Neural cell (in vitro differentiated cells): ENCODE measurements around the gene GATA6. TPM values are rescaled to one million over a fixed set of nuclear protein-coding genes. Genes with fewer than 3 reads are reported as not detected.

Experiments used
- H2AFZ ChIP-seq: fragments of 200-600, 300-800 bp; sonication (generic), shearing (Covaris generic); 2 replicates; pipeline ENCODE4 v1.6.0; 2014; ENCODE audit warnings: low read depth, mild to moderate bottlenecking, antibody characterized with exemption, low read length, moderate library complexity
- H3F3A ChIP-seq: fragments of 200-600 bp; shearing (Covaris generic); 2 replicates; pipeline ENCODE4 v1.6.1; 2016; ENCODE audit warnings: mild to moderate bottlenecking, moderate library complexity, mixed read lengths, antibody characterized with exemption, low read length; ENCODE audit not compliant: insufficient read depth, poor library complexity, severe bottlenecking
- H3K27ac ChIP-seq: fragments of 200-600, 300-800 bp; sonication (generic), shearing (Covaris generic); 2 replicates; pipeline ENCODE4 v1.5.1; 2014; ENCODE audit warnings: mild to moderate bottlenecking, low read length, moderate library complexity
- H3K27me3 ChIP-seq: fragments of 300-800, 200-600 bp; sonication (generic), shearing (Covaris generic); 2 replicates; pipeline ENCODE4 v1.6.0; 2014; ENCODE audit warnings: mild to moderate bottlenecking, low read depth, low read length, moderate library complexity; ENCODE audit not compliant: insufficient read depth
- H3K36me3 ChIP-seq: fragments of 300-800, 200-600 bp; sonication (generic), shearing (Covaris generic); 2 replicates; pipeline ENCODE4 v1.5.1; 2014; ENCODE audit warnings: mild to moderate bottlenecking, antibody characterized with exemption, low read length, moderate library complexity; ENCODE audit not compliant: insufficient read depth
- H3K4me2 ChIP-seq: fragments of 300-800, 200-600 bp; sonication (generic), shearing (Covaris generic); 2 replicates; pipeline ENCODE4 v1.6.0; 2014; ENCODE audit warnings: mild to moderate bottlenecking, low read length
- H3K4me3 ChIP-seq: fragments of 300-800, 200-600 bp; sonication (generic), shearing (Covaris generic); 2 replicates; pipeline ENCODE4 v1.5.1; 2014; ENCODE audit warnings: mild to moderate bottlenecking, low read length, moderate library complexity
- H3K79me2 ChIP-seq: fragments of 200-600 bp; shearing (Covaris generic); replicated peaks from 2 replicates; pipeline ENCODE4 v1.6.0; 2014; ENCODE audit warnings: mild to moderate bottlenecking, low read length, moderate library complexity; ENCODE audit not compliant: insufficient read depth
- H3K9ac ChIP-seq: fragments of 300-800, 200-600 bp; sonication (generic), shearing (Covaris generic); 2 replicates; pipeline ENCODE4 v1.6.1; 2016; ENCODE audit warnings: mild to moderate bottlenecking, low read length, mixed read lengths
- H3K9me2 ChIP-seq: fragments of 200-600 bp; shearing (Covaris generic); 2 replicates; pipeline ENCODE4 v1.6.1; 2016; ENCODE audit warnings: mild to moderate bottlenecking, low read length, mixed read lengths; ENCODE audit not compliant: insufficient read depth
- H3K9me3 ChIP-seq: fragments of 200-600, 300-800 bp; sonication (generic), shearing (Covaris generic); 2 replicates; pipeline ENCODE4 v1.6.1; 2016; ENCODE audit warnings: mild to moderate bottlenecking, mixed run types, low read length, moderate library complexity, mixed read lengths
- H4K20me1 ChIP-seq: fragments of 200-600 bp; shearing (Covaris generic); 2 replicates; pipeline ENCODE4 v1.6.1; 2016; ENCODE audit warnings: mild to moderate bottlenecking, mixed run types; ENCODE audit not compliant: insufficient read depth
- EP300 ChIP-seq: fragments of 450-650 bp; conservative IDR thresholded peaks from 2 replicates; pipeline ENCODE4 v1.6.1; 2014; ENCODE audit warnings: antibody characterized with exemption, mild to moderate bottlenecking, moderate library complexity; ENCODE audit not compliant: poor library complexity, severe bottlenecking
- EZH2 ChIP-seq: fragments of 200-600, 300-800 bp; shearing (Covaris generic), sonication (generic); IDR thresholded peaks from 2 replicates; pipeline ENCODE4 v1.6.1; 2014; ENCODE audit warnings: antibody characterized with exemption, low read length, borderline replicate concordance, mild to moderate bottlenecking; ENCODE audit not compliant: insufficient read depth, poor library complexity, severe bottlenecking
- MXI1 ChIP-seq: fragments of 450-650 bp; conservative IDR thresholded peaks from 2 replicates; pipeline ENCODE4 v1.6.1; 2014; ENCODE audit warnings: antibody characterized with exemption, mild to moderate bottlenecking; ENCODE audit not compliant: poor library complexity, severe bottlenecking
- RAD21 ChIP-seq: fragments of 450-650 bp; conservative IDR thresholded peaks from 2 replicates; pipeline ENCODE4 v1.6.1; 2014; ENCODE audit warnings: antibody characterized with exemption, mild to moderate bottlenecking, moderate library complexity
- SMC3 ChIP-seq: fragments of 450-650 bp; conservative IDR thresholded peaks from 2 replicates; pipeline ENCODE4 v1.6.1; 2014; ENCODE audit warnings: antibody characterized with exemption, mild to moderate bottlenecking, moderate library complexity; ENCODE audit not compliant: poor library complexity
- TAF1 ChIP-seq: IDR thresholded peaks from 2 replicates; pipeline ENCODE4 v1.6.1; 2012; ENCODE audit warnings: low read depth
- polyA plus RNA-seq: library from polyadenylated mRNA; depleted of rRNA; stranded (reverse); fragments of >200 nt; gene quantifications from 2 replicates; pipeline ENCODE4 v1.2.3, GENCODE V29; 2014
- TF ChIP-seq, protein P1 (sequence below): IDR thresholded peaks from 2 replicates; pipeline ENCODE4 v1.6.1; 2012; ENCODE audit warnings: borderline replicate concordance
- TF ChIP-seq, protein P2 (sequence below): fragments of 450-650 bp; IDR thresholded peaks from 2 replicates; pipeline ENCODE4 v1.5.1; 2014; ENCODE audit warnings: antibody characterized with exemption, mild to moderate bottlenecking, moderate library complexity; ENCODE audit not compliant: poor library complexity, severe bottlenecking

Gene GATA6
- polyA plus RNA-seq, 1 donor from 2014 or later, result not detected

- Histone ChIP-seq H3K9ac (no peak overlapping the region), H2AFZ (no peak overlapping the region), H3K79me2 (no peaks in the 10 kb centered on the region), H3F3A (no peaks in the 10 kb centered on the region), H3K9me3 (no peaks in the 10 kb centered on the region), H3K9me2 (no peaks in the 10 kb centered on the region), H3K36me3 (no peaks in the 10 kb centered on the region), H4K20me1 (no peaks in the 10 kb centered on the region), H3K27me3 (no peaks in the 10 kb centered on the region), H3K4me3 (no peak overlapping the region), H3K27ac (no peak overlapping the region), H3K4me2 (no peak overlapping the region)
- TF ChIP-seq, protein P1, sequence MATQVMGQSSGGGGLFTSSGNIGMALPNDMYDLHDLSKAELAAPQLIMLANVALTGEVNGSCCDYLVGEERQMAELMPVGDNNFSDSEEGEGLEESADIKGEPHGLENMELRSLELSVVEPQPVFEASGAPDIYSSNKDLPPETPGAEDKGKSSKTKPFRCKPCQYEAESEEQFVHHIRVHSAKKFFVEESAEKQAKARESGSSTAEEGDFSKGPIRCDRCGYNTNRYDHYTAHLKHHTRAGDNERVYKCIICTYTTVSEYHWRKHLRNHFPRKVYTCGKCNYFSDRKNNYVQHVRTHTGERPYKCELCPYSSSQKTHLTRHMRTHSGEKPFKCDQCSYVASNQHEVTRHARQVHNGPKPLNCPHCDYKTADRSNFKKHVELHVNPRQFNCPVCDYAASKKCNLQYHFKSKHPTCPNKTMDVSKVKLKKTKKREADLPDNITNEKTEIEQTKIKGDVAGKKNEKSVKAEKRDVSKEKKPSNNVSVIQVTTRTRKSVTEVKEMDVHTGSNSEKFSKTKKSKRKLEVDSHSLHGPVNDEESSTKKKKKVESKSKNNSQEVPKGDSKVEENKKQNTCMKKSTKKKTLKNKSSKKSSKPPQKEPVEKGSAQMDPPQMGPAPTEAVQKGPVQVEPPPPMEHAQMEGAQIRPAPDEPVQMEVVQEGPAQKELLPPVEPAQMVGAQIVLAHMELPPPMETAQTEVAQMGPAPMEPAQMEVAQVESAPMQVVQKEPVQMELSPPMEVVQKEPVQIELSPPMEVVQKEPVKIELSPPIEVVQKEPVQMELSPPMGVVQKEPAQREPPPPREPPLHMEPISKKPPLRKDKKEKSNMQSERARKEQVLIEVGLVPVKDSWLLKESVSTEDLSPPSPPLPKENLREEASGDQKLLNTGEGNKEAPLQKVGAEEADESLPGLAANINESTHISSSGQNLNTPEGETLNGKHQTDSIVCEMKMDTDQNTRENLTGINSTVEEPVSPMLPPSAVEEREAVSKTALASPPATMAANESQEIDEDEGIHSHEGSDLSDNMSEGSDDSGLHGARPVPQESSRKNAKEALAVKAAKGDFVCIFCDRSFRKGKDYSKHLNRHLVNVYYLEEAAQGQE, result no peak
- TF ChIP-seq, protein P2, sequence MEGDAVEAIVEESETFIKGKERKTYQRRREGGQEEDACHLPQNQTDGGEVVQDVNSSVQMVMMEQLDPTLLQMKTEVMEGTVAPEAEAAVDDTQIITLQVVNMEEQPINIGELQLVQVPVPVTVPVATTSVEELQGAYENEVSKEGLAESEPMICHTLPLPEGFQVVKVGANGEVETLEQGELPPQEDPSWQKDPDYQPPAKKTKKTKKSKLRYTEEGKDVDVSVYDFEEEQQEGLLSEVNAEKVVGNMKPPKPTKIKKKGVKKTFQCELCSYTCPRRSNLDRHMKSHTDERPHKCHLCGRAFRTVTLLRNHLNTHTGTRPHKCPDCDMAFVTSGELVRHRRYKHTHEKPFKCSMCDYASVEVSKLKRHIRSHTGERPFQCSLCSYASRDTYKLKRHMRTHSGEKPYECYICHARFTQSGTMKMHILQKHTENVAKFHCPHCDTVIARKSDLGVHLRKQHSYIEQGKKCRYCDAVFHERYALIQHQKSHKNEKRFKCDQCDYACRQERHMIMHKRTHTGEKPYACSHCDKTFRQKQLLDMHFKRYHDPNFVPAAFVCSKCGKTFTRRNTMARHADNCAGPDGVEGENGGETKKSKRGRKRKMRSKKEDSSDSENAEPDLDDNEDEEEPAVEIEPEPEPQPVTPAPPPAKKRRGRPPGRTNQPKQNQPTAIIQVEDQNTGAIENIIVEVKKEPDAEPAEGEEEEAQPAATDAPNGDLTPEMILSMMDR, result no peak
- TF ChIP-seq SMC3 (no peak), EP300 (no peak), MXI1 (no peak), TAF1 (no peak), RAD21 (no peak)
Observed at GRCh38 chr18:22153428-22153827, 16.0 kb upstream of the GATA6 start.

DNA sequence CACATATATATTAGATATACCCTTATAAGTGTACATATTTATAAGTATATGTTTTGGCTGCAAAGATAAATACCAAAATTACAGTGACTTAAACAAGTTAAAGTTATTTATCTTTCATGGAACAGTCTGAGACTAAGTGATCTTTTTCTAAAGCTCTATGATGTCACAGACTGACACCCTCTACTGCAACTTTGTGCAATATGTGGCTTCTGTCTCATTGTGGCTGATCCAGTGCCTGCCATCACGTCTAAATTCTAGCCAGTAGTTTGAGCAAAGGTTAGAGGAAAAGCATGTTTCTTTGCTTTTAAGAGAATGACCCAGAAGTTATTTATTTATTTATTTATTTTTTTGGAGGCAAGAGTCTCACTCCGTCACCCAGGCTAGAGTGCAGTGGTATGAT is 13.8 kb upstream of the GATA6 start:
- no peaks in the 10 kb centered on the region for H3F3A ChIP-seq

More for the DNA sequence above, 13.8 kb upstream of the GATA6 start:
- TF ChIP-seq, protein P1, result no peak
- TF ChIP-seq SMC3 (no peak), EZH2 (no peak)
- TF ChIP-seq, protein P2, result no peak
- H3K9me3 ChIP-seq, result no peaks in the 10 kb centered on the region
- no peak overlapping the region for H3K9ac ChIP-seq
- no peaks in the 10 kb centered on the region for H4K20me1 ChIP-seq
- H3K36me3 ChIP-seq, result no peaks in the 10 kb centered on the region
- H3K79me2 ChIP-seq, result no peaks in the 10 kb centered on the region
- no peak overlapping the region for H3K4me2 ChIP-seq
- H2AFZ ChIP-seq, result no peak overlapping the region
- peaks cover 7% of the 10 kb centered on the region for H3K27me3 ChIP-seq
- no peak overlapping the region for H3K4me3 ChIP-seq
- H3K9me2 ChIP-seq, result no peaks in the 10 kb centered on the region
- no peak overlapping the region for H3K27ac ChIP-seq
